Liver (tissue), 9 donors: ENCODE data around the gene MYO18A. TPM values are rescaled to one million over a fixed set of nuclear protein-coding genes. Genes with fewer than 3 reads are reported as not detected.

Source experiments
- DNase-seq: peaks from one replicate; pipeline ENCODE4 v3.0.0-alpha.2; 2017; ENCODE audit warnings: low spot score
- H3K27ac ChIP-seq, 2 donors: one replicate each; pipeline ENCODE4 v1.7.0; 2013; ENCODE audit warnings: inconsistent platforms in 2 of 2, low read length in 2 of 2, control low read depth in 1 of 2, low read depth in 1 of 2, mild to moderate bottlenecking in 1 of 2
- H3K27me3 ChIP-seq, 4 donors: one replicate each; pipeline versions ENCODE4 v1.6.1 to v1.7.0; 2013; ENCODE audit warnings: low read length in 3 of 4, inconsistent platforms in 1 of 4, mild to moderate bottlenecking in 1 of 4, moderate library complexity in 1 of 4; ENCODE audit not compliant: control insufficient read depth in 4 of 4, insufficient read depth in 4 of 4
- H3K36me3 ChIP-seq, 4 donors: one replicate each; pipeline versions ENCODE4 v1.6.1 to v1.7.0; 2013; ENCODE audit warnings: low read length in 3 of 4, mild to moderate bottlenecking in 3 of 4, low read depth in 1 of 4, moderate library complexity in 1 of 4; ENCODE audit not compliant: control insufficient read depth in 4 of 4, insufficient read depth in 3 of 4
- H3K4me1 ChIP-seq, 4 donors: one replicate each; pipeline versions ENCODE4 v1.6.1 to v1.7.0; 2013; ENCODE audit warnings: low read length in 3 of 4, mild to moderate bottlenecking in 3 of 4, moderate library complexity in 1 of 4; ENCODE audit not compliant: control insufficient read depth in 4 of 4, insufficient read depth in 4 of 4
- H3K4me3 ChIP-seq, 3 donors: one replicate each; pipeline versions ENCODE4 v1.6.1 to v1.7.0; 2013; ENCODE audit warnings: low read length in 3 of 3, control low read depth in 1 of 3, low read depth in 1 of 3, mild to moderate bottlenecking in 1 of 3
- H3K9ac ChIP-seq, 2 donors: one replicate each; pipeline ENCODE4 v1.7.0; 2013; ENCODE audit warnings: low read length in 2 of 2, mild to moderate bottlenecking in 2 of 2, moderate library complexity in 2 of 2, control low read depth in 1 of 2, low read depth in 1 of 2
- H3K9me3 ChIP-seq, 4 donors: one replicate each; pipeline versions ENCODE4 v1.6.1 to v1.7.0; 2013; ENCODE audit warnings: low read length in 3 of 4; ENCODE audit not compliant: control insufficient read depth in 4 of 4
- EGR1 ChIP-seq, 2 donors: IDR thresholded peaks; 2 replicates each; pipeline ENCODE4 v1.6.1; 2016 to 2018; ENCODE audit warnings: antibody characterized with exemption in 2 of 2, low read depth in 2 of 2
- FOXA2 ChIP-seq: IDR thresholded peaks from 2 replicates; pipeline ENCODE4 v1.6.1; 2016; ENCODE audit warnings: antibody characterized with exemption
- GABPA ChIP-seq, 2 donors: IDR thresholded peaks in 1 of 2; conservative IDR thresholded peaks in 1 of 2; 2 replicates each; pipeline ENCODE4 v1.6.1; 2016; ENCODE audit warnings: antibody characterized with exemption in 2 of 2, mild to moderate bottlenecking in 1 of 2, moderate library complexity in 1 of 2
- HNF4A ChIP-seq, 2 donors: conservative IDR thresholded peaks; 2 replicates each; pipeline ENCODE4 v1.6.1; 2016; ENCODE audit warnings: antibody characterized with exemption in 2 of 2, mild to moderate bottlenecking in 2 of 2
- HNF4G ChIP-seq: IDR thresholded peaks from 2 replicates; pipeline ENCODE4 v1.6.1; 2016; ENCODE audit warnings: antibody characterized with exemption
- JUND ChIP-seq, 2 donors: IDR thresholded peaks; 2 replicates each; pipeline ENCODE4 v1.6.1; 2016; ENCODE audit warnings: antibody characterized with exemption in 2 of 2
- NR2F2 ChIP-seq: IDR thresholded peaks from 2 replicates; pipeline ENCODE4 v1.6.1; 2016; ENCODE audit warnings: antibody characterized with exemption
- RAD21 ChIP-seq, 2 donors: IDR thresholded peaks; 2 replicates each; pipeline ENCODE4 v1.6.1; 2016; ENCODE audit warnings: antibody characterized with exemption in 2 of 2, mild to moderate bottlenecking in 2 of 2
- RXRA ChIP-seq, 2 donors: IDR thresholded peaks; 2 replicates each; pipeline ENCODE4 v1.6.1; 2017 to 2018; ENCODE audit warnings: antibody characterized with exemption in 2 of 2, mild to moderate bottlenecking in 1 of 2
- SP1 ChIP-seq: IDR thresholded peaks from 2 replicates; pipeline ENCODE4 v1.6.1; 2018; ENCODE audit warnings: antibody characterized with exemption, mild to moderate bottlenecking
- TAF1 ChIP-seq: conservative IDR thresholded peaks from 2 replicates; pipeline ENCODE4 v1.6.1; 2016; ENCODE audit warnings: antibody characterized with exemption, mild to moderate bottlenecking
- YY1 ChIP-seq: IDR thresholded peaks from 2 replicates; pipeline ENCODE4 v1.6.1; 2016; ENCODE audit warnings: antibody characterized with exemption, mild to moderate bottlenecking
- ZBTB33 ChIP-seq: IDR thresholded peaks from 2 replicates; pipeline ENCODE4 v1.6.1; 2016; ENCODE audit warnings: antibody characterized with exemption
- whole genome bisulfite sequencing: extraction: QIAGEN DNeasy Blood & Tissue Kit; methylation state at CpG from one replicate; pipeline ENCODE4 v1.1.7; 2013; 5-methylcytosine and 5-hydroxymethylcytosine counted together
- polyA plus RNA-seq, 2 donors: library from polyadenylated mRNA; stranded (reverse) in 1 of 2; unstranded in 1 of 2; fragments of 200-250 nt in 1 of 2; fragments of >200 nt in 1 of 2; fragmentation: Nextera tagmentation in 1 of 2; extraction: Ambion mirVana in 1 of 2; gene quantifications; one replicate each; pipeline versions ENCODE4 v1.2.1 to v1.2.3, GENCODE V29; 2013 to 2015
- total RNA-seq, 2 donors: library from RNA; depleted of rRNA; stranded (reverse); fragments of >200 nt; gene quantifications; one replicate each; pipeline ENCODE4 v1.2.3, GENCODE V29; 2014
- TF ChIP-seq, protein P1 (sequence below): fragments of 150-350 bp; IDR thresholded peaks from 2 replicates; pipeline ENCODE4 v1.5.1; 2017; ENCODE audit warnings: improper control_type of control experiment, low read depth, low read length; ENCODE audit not compliant: missing input control
- TF ChIP-seq, protein P2 (sequence below): IDR thresholded peaks from 2 replicates; pipeline ENCODE4 v1.6.1; 2016; ENCODE audit warnings: antibody characterized with exemption
- donor health status: healthy.
- donor health status: healthy.
- donor health status: healthy.
- donor health status: healthy.
- donor health status: healthy.

The MYO18A gene
- total and polyA plus RNA-seq, 4 donors: 26.3 to 81.6 (median 37.3) TPM

- TF ChIP-seq, protein P1, sequence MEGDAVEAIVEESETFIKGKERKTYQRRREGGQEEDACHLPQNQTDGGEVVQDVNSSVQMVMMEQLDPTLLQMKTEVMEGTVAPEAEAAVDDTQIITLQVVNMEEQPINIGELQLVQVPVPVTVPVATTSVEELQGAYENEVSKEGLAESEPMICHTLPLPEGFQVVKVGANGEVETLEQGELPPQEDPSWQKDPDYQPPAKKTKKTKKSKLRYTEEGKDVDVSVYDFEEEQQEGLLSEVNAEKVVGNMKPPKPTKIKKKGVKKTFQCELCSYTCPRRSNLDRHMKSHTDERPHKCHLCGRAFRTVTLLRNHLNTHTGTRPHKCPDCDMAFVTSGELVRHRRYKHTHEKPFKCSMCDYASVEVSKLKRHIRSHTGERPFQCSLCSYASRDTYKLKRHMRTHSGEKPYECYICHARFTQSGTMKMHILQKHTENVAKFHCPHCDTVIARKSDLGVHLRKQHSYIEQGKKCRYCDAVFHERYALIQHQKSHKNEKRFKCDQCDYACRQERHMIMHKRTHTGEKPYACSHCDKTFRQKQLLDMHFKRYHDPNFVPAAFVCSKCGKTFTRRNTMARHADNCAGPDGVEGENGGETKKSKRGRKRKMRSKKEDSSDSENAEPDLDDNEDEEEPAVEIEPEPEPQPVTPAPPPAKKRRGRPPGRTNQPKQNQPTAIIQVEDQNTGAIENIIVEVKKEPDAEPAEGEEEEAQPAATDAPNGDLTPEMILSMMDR: no peak
- TF ChIP-seq JUND (IDR thresholded peaks at IDR 0.05) (no peak), ZBTB33 (no peak), SP1 (no peak), YY1 (no peak)
Observed at GRCh38 chr17:29175349-29175748, 4.8 kb downstream of the MYO18A start (continued).

GRCh38 chr17:29172589-29172988 is 7.6 kb downstream of the MYO18A start:
- 18% methylated on average over 1 of the region's 1 CpG for WGBS
- no peak for DNase-seq
- TF ChIP-seq HNF4G (no peak), FOXA2 (peak; percentile 28), NR2F2 (no peak), YY1 (peak; percentile 11), RXRA (IDR thresholded peaks at IDR 0.05) (peak in 1 of 2 donors; percentile 66), JUND (IDR thresholded peaks at IDR 0.05) (peak in 1 of 2 donors; percentile 8), EGR1 (IDR thresholded peaks at IDR 0.05; ENCODE audit: low read depth in 2 of 2) (peak in 1 of 2 donors; percentile 11), HNF4A (conservative IDR thresholded peaks at IDR 0.05) (peak in 1 of 2 donors; percentile 59)
- H3K9me3 ChIP-seq: no peaks in the 10 kb centered on the region
- H3K27me3 ChIP-seq: no peaks in the 10 kb centered on the region
- H3K27ac ChIP-seq: no peak overlapping the region
- no peak overlapping the region for H3K4me3 ChIP-seq
- peaks cover 6 to 42% (median 34%) of the 10 kb centered on the region in 4 donors for H3K4me1 ChIP-seq
- peaks cover 0 to 2% (median 0%) of the 10 kb centered on the region in 4 donors for H3K36me3 ChIP-seq
- no peak overlapping the region for H3K9ac ChIP-seq

DNA sequence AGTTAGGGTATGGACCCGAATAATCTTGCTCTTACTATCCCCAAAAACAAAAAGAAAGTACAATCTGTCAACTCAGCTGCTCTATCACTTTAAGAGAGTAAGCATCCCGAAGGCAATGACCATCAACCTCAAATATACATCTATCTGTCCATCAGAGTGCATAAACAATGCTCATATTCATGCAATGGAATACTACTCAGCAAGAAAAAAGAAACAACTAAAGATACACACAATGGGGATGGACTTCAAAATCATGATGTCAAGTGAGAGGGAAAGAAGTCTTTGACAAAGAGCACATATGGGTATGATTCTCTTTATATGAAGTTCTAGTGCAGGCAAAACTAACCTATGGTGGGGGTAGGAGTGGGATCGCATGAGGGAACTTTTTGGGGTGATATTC is 9.5 kb downstream of the MYO18A start:
- Histone ChIP-seq H3K36me3 (peaks cover 3 to 6% (median 4%) of the 10 kb centered on the region in 4 donors), H3K4me3 (no peak overlapping the region), H3K27ac (peak overlapping the region; percentile 31 to 48), H3K9me3 (no peaks in the 10 kb centered on the region), H3K9ac (no peak overlapping the region), H3K4me1 (peaks cover 14 to 55% (median 35%) of the 10 kb centered on the region in 4 donors), H3K27me3 (no peaks in the 10 kb centered on the region)
- WGBS: 89% methylated on average over 3 of the region's 3 CpGs
- no peak for DNase-seq
- TF ChIP-seq FOXA2: no peak
- TF ChIP-seq, protein P2, sequence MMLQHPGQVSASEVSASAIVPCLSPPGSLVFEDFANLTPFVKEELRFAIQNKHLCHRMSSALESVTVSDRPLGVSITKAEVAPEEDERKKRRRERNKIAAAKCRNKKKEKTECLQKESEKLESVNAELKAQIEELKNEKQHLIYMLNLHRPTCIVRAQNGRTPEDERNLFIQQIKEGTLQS: no peak
- TF ChIP-seq ZBTB33: no peak
- TF ChIP-seq JUND (IDR thresholded peaks at IDR 0.05): no peak
- no peak for TF ChIP-seq NR2F2
- no peak for TF ChIP-seq HNF4G
- no peak for TF ChIP-seq TAF1
- TF ChIP-seq RAD21 (IDR thresholded peaks at IDR 0.05): no peak
- TF ChIP-seq, protein P1: no peak
- no peak for TF ChIP-seq EGR1 (IDR thresholded peaks at IDR 0.05; ENCODE audit: low read depth in 2 of 2)
- TF ChIP-seq RXRA (IDR thresholded peaks at IDR 0.05): no peak
- no peak for TF ChIP-seq GABPA (IDR thresholded peaks at IDR 0.05 in 1 of 2, conservative IDR thresholded peaks at IDR 0.05 in 1 of 2)
